Ishikawa (cell line): ENCODE results near the gene CRABP2.

Experiments
- RAD21 ChIP-seq: IDR thresholded peaks from 2 replicates; pipeline ENCODE4 v1.6.1; 2012; ENCODE audit warnings: low read depth
- TF ChIP-seq, protein P1 (sequence below): IDR thresholded peaks from 2 replicates; pipeline ENCODE4 v1.6.1; 2012; ENCODE audit warnings: low read depth, mild to moderate bottlenecking

DNA sequence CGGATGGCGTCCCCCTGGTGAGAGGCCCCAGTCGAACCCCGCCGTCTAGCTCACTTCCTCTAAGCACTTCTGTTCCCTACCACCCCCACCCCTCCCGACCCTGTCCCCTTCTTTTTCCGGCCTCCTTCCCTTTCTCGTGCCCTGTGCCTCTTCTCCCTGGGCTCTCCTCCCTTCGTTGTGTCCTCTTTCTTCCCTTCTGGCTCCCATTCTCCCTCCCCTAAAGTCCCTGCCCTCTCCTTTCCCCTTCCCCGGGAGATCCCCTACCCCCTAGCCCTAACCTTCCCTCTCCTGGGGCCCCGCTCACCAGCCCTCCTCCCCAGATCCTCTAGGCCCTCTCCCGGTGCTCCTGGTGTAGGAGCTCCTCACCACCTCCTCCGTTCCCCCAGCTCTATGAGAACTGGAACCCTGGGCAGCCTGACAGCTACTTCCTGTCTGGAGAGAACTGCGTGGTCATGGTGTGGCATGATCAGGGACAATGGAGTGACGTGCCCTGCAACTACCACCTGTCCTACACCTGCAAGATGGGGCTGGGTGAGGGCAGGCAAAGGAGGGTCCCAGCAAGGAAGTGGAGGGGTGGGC lies 47.6 kb downstream of the CRABP2 start:
- TF ChIP-seq, protein P1, sequence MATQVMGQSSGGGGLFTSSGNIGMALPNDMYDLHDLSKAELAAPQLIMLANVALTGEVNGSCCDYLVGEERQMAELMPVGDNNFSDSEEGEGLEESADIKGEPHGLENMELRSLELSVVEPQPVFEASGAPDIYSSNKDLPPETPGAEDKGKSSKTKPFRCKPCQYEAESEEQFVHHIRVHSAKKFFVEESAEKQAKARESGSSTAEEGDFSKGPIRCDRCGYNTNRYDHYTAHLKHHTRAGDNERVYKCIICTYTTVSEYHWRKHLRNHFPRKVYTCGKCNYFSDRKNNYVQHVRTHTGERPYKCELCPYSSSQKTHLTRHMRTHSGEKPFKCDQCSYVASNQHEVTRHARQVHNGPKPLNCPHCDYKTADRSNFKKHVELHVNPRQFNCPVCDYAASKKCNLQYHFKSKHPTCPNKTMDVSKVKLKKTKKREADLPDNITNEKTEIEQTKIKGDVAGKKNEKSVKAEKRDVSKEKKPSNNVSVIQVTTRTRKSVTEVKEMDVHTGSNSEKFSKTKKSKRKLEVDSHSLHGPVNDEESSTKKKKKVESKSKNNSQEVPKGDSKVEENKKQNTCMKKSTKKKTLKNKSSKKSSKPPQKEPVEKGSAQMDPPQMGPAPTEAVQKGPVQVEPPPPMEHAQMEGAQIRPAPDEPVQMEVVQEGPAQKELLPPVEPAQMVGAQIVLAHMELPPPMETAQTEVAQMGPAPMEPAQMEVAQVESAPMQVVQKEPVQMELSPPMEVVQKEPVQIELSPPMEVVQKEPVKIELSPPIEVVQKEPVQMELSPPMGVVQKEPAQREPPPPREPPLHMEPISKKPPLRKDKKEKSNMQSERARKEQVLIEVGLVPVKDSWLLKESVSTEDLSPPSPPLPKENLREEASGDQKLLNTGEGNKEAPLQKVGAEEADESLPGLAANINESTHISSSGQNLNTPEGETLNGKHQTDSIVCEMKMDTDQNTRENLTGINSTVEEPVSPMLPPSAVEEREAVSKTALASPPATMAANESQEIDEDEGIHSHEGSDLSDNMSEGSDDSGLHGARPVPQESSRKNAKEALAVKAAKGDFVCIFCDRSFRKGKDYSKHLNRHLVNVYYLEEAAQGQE = no peak
- TF ChIP-seq RAD21 = no peak
